HFF-Myc (cell line): ENCODE results near the gene GMDS.

Experiments
- DNase-seq: peaks from one replicate; pipeline ENCODE4 v3.0.0-alpha.2; 2011; ENCODE audit warnings: low read depth; ENCODE audit errors: extremely low read depth
- H3K4me3 ChIP-seq: replicated peaks from 2 replicates; pipeline ENCODE4 v1.5.1; 2011; ENCODE audit warnings: low read depth, mild to moderate bottlenecking, control low read depth, low read length
- CTCF ChIP-seq: IDR thresholded peaks from 2 replicates; pipeline ENCODE4 v1.5.1; 2012; ENCODE audit warnings: mild to moderate bottlenecking, low read depth, low read length, control low read depth; ENCODE audit errors: missing control alignments

Gene GMDS

DNA sequence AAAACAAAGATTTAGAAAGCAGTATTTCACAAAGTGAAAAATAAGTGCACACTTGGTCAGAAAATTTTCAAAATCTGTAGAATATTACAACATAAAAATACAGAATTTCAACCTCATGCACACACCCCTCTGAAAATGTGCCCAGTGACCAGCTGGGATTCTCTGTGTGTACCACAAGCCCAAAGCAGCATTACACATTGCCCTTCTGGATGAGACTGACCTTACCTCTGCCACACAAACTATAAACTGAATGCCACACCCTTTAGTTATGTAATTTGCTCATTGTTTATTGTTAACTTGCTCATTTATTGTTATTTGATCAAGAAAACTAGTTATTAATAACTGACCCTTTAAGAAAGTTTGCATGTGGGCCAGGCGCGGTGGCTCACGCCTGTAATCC lies 332.7 kb downstream of the GMDS start:
- no peak for DNase-seq
- TF ChIP-seq CTCF: no peak

GRCh38 chr6:1911474-1911873 lies 333.9 kb downstream of the GMDS start:
- no peak overlapping the region for H3K4me3 ChIP-seq
- no peak for DNase-seq

More for the DNA sequence above, 332.7 kb downstream of the GMDS start:
- no peak overlapping the region for H3K4me3 ChIP-seq

GRCh38 chr6:1910621-1911407 lies 334.6 kb downstream of the GMDS start:
- no peak for TF ChIP-seq CTCF
- H3K4me3 ChIP-seq: no peak overlapping the region
- no peak for DNase-seq

More at GRCh38 chr6:1911474-1911873, 333.9 kb downstream of the GMDS start:
- TF ChIP-seq CTCF: no peak

DNA sequence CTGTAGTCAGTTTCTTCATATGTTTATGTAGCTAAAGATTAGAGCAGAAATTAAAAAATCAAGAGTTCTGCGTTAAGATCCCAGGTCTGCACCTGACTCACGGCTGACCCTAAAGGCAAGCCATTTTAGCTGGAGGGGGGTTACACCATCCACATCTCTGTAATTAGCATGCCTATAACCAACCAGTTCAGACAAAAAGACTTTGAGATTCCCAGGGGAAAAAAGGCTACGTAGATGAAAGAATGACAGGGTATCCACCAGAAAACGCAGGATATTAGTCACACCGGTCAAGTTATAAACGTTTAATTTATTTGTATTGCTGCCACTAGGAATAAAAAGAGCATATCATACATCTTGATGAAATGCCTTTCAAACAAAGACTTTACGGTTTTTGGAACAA lies 336.6 kb downstream of the GMDS start:
- no peak for TF ChIP-seq CTCF
- H3K4me3 ChIP-seq: no peak overlapping the region
- DNase-seq: no peak

- no peak overlapping the region for H3K4me3 ChIP-seq
- TF ChIP-seq CTCF: no peak
- DNase-seq: no peak
Measured at GRCh38 chr6:1906609-1907008, 338.8 kb downstream of the GMDS start.

DNA sequence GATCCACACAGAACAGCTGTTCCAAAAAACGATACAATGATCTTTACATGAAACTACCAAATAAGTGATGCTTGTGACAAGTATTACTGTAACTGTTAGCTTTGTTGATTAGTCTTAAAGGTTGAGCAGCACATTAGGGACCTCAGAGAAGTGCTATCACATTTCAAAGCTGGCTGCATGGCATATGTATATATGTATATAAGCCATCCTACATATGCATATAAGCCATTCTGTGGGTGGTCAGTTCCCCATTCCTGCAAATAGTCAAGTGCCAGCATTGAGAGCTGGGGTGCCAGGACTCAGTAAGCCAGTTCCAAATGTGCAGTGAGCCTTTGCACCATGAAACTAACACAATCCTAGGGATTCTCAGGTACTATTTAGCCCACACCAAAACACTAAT lies 339.4 kb downstream of the GMDS start:
- DNase-seq: no peak
- H3K4me3 ChIP-seq: no peak overlapping the region
- TF ChIP-seq CTCF: no peak

DNA sequence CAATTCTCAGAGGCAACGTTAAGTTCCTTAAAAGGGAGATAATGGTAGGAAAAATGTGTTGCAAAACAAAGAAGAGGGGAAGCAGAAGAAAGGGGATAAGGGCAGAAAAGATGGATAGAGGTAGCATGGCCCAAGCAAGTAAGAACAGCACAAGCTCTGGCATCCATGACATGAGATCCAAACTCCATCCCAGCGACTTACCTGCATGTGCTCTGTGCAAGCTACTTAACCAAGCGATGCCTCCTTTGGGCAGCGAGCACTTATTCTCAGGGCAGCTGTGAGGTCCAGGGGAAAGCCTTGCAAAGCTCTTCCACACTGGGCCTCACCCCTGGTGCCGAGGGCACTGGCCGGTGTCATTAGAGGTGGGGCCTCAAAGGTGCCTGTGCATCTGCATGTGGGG lies 340.5 kb downstream of the GMDS start:
- no peak for DNase-seq
- no peak overlapping the region for H3K4me3 ChIP-seq
- no peak for TF ChIP-seq CTCF
